ENCODE results near the gene PLAAT4.
A peak's percentile ranks its signal among the peaks of the same experiment; 100 is the strongest.
"Not testable (repeated sequence)": the region's sequence is repeated elsewhere in the genome, so short reads cannot be mapped to it uniquely, and the experiment has no call there.

PLAAT4 gene

DNA sequence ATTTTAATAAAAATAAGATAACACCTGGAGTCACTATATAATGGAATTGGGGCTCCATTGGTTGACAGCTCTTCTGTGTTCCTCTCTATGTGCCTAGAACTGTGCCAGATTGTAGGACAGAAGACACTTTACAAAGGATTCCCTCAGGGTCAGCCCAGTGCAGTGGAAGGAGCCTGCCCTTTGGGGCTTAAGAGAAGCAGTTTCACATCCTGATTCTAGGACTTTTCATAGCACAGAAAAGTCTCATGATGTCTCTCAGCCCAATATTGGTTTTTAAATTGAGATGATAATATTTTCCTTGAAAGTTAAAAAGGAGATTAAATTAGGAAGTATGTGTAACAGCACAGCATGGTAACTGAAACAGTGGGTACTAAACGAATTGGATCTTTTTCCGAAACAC lies 7.1 kb downstream of the PLAAT4 start:
- no peak for DNase-seq (ENCODE audit: low read depth in 3 of 3)

DNA sequence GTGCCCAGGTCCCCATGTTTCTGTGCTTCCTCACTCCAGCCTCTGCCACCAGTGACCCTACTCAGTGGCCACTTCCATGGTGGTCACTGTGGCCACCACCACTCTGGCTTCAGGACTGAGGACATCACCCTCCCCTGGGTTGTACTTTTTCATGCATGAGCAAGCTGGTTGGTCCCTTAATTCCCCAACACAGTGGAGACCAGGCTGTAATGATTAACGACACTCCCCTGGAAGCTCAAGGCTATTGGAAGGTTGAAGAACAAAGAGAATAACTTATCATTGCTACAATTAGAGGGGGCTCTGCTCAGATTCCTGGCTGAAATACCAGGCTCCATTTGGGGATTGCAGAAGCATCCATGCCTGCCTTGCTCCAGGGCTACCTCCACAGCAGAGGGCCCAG lies 10.5 kb downstream of the PLAAT4 start:
- DNase-seq (ENCODE audit: low read depth in 3 of 3): no peak

DNA sequence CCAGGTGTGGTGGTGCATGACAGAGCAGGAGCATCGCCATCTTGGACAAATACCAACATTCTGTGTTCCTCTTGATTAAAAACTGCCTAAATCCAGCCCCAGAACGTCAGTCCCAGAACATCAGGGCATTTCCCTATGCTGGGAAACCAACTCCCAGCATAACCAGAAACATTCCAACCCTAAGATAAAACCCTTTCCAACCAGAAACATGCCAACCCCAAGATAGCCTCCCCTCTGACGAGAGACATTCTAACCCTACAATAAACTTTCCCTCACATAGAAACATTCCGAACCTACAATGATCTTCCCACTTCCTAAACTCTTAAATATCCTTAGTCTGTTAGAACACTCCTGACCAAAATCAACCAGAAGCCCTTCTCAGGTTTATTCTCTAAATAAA lies 11.6 kb downstream of the PLAAT4 start:
- no peak for DNase-seq (ENCODE audit: low read depth in 3 of 3)

DNA sequence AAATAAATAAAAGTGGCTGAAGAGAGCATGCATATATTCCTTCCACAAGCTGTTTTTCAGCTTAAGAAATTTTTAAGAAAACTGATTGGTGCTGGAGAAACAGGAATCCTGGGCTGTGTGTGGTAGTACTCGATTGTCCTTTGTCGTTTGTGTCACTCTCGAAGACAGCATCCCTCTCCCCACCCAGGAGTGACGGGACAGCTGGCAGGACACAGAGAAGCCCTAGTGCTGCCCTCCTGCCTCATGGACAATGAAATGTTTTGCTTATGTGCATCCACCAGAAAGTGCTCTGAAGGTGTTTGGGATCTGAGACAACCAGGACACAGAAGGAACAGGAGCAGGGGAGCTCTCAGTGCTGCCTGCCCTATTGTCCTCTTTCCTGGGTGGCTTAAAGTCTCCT lies 12.8 kb downstream of the PLAAT4 start:
- DNase-seq (ENCODE audit: low read depth in 3 of 3): no peak

DNA sequence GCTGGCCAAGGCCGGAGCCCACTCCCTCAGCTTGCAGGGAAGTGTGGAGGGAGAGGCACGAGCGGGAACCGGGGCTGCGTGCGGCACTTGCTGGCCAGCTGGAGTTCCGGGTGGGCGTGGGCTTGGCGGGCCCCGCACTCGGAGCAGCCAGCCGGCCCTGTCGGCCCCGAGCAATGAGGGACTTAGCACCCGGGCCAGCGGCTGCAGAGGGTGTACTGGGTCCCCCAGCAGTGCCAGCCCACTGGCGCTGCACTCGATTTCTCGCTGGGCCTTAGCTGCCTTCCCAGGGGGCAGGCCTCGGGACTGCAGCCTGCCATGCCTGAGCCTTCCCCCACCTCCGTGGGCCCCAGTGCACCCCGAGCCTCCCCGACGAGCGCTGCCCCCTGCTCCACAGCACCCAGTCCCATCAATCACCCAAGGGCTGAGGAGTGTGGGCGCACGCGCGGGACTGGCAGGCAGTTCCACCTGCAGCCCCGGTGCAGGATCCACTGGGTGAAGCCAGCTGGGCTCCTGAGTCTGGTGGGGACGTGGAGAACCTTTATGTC lies 13.6 kb downstream of the PLAAT4 start:
- DNase-seq (ENCODE audit: low read depth in 3 of 3): not testable (repeated sequence)

DNA sequence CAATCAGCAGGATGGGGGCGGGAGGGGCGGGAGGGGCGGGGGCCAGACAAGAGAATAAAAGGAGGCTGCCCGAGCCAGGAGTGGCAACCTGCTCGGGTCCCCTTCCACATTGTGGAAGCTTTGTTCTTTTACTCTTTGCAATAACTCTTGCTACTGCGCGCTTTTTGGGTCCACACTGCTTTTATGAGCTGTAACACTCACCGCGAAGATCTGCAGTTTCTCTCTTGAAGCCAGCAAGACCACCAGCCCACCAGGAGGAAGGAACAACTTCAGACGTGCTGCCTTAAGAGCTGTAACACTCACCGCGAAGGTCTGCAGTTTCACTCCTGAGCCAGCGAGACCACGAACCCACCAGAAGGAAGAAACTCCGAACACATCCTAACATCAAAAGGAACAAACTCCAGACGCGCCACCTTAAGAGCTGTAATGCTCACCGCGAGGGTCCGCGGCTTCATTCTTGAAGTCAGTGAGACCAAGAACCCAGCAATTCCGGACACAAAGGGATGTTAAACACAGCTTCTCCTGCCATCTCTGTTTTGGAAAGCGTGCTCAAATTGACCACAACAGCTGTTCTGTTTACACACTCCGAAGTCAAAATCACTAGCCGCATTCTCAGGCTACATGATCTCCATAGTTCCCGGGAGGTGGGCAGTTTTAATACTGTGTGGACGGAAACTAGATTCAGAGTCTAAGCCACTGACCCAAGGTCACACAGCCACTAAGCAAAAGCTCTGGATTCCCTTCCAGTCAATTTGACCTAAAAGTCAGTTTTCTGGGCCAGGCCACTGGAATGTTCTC lies 14.7 kb downstream of the PLAAT4 start:
- DNase-seq (ENCODE audit: low read depth in 3 of 3): no peak

DNA sequence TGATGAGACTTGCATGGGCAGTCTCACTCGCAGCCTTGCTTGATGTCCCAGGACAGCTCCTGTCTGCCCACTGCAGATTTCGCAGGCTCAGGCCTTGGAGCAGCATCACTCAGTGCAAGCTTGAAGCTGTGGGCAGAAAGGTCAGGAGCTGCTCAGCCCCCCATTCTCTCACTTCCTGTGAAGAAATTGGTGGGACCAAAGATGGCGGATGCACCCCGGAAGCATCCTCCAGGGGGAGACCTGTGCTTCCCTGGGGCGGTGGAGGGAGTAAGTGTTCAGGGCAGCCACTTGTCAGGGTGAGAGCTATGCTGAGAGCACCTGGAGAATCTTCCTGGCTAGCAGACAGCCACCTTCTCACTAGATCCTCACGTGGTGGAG lies 15.3 kb downstream of the PLAAT4 start:
- no peak for DNase-seq (ENCODE audit: low read depth in 3 of 3)

DNA sequence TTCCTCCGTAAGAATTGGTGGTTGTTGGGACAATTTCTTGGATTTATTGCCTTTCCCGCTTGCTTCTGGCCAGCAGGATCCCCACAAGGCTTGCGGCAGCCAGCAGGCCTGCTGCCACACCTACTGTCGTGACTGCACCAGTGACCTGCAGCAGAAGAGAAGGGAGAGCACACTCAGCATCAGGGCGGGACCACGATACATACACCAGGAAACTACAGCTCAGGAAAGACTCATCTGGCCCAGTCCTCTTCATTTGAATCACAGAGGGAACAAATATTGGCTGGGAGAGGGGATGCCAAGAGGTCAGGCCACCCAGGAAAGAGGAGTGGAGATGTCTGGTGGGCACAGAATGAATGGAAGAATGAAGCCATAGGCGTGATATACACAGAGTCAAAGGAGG lies 16.3 kb downstream of the PLAAT4 start:
- no peak for DNase-seq (ENCODE audit: low read depth in 3 of 3)

DNA sequence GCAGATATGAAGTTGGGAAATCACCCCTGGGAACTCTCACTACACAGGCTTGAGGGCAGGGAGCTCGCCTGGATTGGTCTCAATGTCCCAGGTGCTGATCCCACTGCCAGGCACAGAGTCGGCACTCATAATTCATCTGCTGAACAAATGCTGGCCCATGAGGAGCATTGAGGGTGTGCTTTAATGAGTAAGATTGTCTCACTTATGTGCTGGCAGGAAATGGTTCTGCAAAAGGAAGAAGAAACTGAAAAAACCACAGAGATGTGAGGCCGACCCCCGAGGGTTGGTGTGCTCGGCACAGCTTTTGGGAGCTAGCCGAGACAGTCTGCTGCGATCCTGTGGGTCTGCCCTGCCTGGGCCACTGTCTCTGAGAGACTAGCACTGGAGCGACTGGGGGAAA lies 17.2 kb downstream of the PLAAT4 start:
- no peak for DNase-seq (ENCODE audit: low read depth in 3 of 3)

DNA sequence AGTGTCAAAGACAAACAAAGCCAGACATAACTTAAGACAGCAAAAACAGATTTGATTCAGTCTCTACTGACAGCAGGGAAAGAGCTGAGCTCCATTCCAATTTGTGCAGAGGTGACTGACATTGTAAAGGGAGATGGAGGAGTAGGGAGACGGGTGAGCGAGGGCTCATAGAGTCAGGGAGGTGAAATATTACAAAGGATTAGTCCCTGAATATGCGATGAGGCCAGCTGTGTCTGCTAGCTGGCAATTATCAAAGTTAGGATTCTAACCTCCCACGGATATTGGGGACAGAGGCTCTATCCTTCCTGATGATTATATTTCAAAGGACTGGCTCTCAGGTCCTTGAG lies 18.2 kb downstream of the PLAAT4 start:
- DNase-seq (ENCODE audit: low read depth in 3 of 3): no peak

DNA sequence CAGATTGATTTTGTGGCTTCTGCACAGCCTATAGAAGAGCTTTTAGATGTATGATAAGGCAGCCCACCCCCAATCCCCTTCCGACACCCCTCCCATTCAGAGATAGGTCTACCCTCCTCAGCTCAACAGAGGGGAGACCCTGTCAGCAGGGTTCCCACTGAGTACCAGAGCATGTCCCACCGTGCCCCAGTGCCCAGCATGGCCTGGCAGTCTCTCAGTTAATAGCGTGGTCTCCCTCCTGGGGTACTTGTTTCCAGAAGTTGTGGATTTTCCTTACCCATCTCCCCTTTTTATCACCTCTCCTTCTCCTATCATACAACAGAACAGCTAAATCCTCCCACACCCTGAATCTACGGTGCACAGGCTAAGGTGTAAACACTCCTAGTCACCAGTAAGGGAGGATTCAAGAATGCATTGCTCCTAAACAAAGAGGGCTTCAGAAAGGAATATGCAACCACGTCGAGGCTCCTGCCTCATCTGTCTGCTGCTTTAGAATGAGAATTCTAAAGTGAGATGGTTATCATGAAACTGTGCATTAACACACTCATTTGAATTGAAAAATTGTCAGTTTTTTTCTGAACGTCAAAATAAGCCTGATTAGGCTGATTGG lies 19.9 kb downstream of the PLAAT4 start:
- DNase-seq (ENCODE audit: low read depth in 3 of 3): no peak

DNA sequence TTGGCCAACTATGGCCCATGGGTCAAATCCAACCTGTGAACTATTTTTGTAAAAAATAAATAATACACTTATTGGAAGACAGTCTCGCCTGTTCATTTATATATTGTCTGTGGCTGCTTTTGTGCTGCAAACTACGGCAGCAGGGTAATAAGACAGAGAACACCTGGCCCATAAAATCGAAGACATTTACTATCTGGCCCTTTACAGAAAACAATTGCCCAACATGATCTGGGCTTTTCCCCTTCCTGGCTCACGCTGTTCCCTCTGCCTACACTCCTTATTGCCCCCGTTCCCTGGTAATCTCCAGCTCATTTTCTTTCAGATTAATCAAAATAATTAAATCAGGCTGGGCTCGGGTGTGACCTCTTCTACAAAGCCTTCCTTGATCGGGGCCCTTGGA lies 21.0 kb downstream of the PLAAT4 start:
- no peak for DNase-seq (ENCODE audit: low read depth in 3 of 3)

DNA sequence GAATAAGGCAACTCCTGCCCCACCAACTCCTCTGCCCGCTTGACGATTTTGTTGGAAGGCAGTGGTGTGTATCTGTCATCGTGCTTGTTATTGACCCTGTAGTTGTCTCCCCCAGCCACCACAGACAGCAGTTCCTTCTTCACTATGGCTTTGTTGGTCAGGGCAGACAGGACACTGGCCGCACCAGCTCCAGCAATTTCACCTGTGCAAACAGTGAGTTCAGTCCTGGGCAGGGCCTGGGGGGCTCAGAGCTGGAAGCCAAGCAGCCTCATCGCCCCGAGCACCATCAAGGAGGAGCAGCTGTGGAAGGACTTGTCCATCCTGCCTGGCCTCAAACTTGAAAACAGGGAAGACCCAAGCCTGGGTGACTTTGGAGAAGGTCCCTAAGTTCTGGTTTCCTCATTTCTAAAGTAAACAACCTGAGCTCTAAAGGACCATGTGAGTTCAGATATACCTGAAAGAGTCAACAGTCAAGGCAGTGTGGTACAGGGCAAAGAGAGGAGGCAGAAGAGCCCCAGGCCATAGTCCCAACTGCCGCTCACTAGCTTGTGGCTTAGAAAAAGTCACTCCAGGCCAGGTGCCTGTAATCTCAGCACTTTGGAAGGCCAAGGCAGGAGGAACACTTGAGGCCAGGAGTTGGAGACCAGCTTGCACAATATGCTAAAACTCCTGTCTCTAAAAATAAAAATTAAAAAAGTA lies 22.0 kb downstream of the PLAAT4 start:
- DNase-seq (ENCODE audit: low read depth in 3 of 3): no peak

DNA sequence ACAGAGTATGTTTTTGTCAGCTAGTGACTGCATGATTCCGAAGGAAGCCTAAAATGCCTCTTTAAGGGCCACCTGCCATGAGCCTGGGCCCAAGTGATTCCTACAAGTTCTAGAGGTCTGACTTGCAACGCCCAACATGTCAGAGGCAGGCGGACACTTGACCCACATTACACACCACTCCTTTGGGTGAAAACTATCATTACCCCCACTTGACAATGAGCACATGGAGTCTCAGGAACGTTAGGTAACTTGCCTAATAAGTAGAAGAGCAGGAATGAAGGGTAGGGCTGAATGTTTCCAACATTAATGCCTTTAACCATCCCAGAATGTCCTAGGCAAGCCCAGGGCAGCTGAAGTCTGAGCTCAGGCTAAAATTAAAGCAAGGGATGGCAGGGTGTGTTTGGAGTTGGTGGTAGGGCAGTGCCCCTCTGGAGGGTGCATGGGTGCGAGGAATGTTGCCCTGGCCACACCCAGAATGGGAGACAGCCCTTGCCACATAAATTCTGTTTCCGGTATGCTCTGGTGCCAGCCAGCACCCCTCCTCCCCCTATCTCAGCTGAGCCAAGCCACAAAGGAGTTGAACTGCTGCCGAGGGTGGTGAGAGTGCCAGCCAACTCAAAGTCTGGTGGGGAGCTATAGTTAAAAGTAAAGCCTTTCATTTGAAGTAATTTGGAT lies 24.0 kb downstream of the PLAAT4 start:
- no peak for DNase-seq (ENCODE audit: low read depth in 3 of 3)

DNA sequence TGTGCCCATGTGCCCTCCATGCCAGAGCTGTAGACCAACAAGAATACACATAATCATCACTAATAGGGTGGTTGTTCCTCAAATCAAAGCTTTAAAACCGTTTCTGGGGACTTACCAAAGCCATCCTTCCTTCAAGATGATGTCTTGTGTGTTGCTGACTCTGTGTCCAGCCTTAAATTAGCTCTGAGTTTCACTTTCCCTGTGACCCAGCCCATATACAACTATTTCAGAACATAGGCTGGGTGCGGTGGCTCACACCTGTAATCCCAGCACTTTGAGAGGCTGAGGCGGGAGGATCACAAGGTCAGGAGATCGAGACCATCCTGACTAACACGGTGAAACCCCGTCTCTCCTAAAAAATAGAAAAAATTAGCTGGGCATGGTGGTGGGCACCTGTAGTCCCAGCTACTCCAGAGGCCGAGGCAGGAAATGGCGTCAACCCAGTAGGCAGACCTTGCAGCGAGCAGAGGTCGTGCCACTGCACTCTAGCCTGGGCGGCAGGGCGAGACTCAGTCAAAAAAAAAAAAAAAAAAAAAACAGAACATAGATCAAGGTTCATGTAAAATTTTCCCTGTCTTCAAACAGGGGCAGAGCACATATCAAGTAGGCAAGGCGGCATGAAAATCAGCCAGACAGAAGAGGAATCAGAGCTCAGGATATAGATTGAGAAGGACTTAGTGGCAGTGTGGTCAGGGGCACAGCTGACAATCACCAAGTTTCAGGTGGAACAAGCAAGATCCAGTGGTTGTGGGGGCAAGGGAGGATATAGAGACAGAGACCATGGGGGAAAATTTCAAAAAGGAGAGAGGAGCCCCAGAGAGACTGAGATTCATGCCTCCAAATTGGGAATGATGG lies 26.8 kb downstream of the PLAAT4 start, which contains the start of gene PLAAT2:
PLAAT2 (minus strand) TSS at position 179 of the 855 bp plus-strand sequence; CDS start at position 124, 55 bp downstream.
- no peak for DNase-seq (ENCODE audit: low read depth in 3 of 3)

DNA sequence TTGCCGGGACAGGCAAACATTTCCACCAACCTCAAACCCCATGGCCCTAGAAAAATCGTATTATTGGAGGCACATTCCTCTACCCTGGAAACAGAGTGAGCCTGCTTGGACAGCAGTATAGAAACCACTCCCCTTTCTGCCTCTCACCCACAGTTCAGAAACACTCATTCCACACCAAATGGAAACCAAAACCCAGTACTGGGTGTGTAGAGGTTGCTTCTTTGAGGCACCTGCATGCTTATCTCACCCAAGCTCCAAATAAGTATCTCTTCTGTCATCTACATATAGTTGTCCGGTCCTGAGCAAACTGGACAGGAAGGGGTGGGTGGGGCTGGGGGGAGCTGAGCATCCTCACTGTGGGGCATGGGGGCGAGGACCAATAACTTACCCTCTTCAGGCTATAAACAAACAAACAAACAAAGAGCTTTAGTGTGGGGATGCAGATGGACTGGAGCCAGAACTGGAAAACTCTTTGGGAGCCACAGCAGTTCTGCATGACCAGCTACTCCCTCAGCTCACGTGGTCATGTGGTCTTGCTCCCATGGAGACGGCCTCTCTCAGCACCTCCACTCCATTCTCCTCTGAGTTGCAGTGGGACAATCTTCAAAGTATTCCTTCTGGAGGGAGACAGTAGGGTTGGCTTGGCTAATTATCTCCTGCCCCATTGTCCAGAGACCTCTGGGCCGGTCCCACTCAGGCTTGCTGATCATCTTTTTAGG lies 27.6 kb downstream of the PLAAT4 start:
- no peak for DNase-seq (ENCODE audit: low read depth in 3 of 3)

DNA sequence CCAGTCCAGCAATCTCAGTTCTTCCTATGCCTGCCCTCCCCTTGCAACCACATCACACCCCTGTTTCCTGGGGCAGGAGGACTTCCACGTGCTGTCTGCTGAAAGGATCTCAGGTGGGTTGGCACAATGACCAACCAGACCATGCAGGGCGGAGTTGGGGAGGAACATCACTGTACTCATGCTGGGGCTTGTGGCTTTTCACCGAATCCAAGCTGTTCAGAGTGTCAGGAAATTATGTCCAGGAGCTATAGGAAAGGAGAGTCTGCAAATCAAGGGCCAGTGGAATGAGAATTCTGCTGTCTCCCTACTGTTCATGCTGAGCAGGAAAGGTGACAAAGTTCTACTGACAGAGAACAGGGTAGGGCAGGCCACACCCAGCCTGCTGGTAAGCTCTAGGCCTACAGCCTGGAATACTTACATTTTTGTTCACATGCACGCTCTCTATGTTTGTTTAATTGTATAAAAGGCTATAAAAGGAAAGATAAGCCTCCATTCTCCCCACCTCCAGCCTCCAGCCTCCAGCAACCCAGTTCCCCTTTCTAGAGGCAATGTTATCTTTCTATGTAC lies 28.3 kb downstream of the PLAAT4 start:
- no peak for DNase-seq (ENCODE audit: low read depth in 3 of 3)

DNA sequence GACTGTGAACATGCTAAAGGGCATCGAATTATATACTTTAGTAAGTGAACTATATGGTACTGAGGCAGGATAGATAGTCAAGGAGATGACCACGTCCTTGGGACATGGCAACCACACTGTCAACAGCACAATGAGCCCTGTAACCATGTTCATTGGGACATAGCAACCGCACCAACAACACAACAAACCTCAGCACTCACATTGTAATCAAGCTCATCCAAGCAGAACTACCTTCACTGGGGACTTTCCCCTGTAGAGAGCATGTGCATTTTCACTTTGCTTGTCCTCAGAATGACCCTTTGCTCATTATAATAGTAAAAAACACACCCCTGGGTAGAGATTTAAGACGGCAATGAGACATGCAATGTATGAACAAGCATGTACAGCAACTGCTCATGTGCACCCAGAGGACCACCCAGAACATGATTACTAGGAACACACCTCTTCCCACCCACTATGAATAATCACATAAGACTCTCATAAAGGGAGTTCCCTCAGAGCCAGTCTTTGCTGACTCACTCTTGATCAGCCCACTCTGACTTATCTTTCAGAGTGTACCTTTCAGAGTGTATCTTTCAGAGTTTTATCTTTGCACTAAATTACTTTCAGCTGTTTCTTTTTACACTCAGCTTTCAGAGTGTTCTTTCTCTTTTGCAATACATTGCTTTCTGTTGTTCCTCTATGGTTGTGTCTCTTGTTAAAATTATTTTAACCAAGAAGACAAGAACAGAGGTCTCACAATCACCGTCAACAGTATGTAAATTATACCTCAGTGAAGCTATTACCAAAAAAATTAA lies 30.6 kb downstream of the PLAAT4 start:
- peak in 1 of 3 donors; percentile 38 for DNase-seq (ENCODE audit: low read depth in 3 of 3)

DNA sequence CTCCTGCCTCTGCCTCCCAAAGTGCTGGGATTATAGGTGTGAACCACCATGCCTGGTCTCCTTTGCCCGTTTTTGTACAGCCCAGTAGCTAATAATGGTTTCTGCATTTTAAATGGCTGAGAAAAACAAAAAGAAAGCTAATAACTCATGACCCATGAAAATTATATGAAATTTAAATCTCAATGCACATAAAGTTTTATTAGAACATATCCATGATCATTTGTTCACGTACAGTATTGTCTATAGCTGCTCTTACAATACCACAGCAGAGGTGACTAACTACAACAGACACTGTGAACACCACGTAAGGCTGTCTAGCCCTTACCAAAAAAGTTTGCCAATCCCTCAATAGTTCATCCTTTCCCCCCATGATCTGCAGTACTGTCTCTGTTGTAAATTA lies 33.0 kb downstream of the PLAAT4 start:
- no peak for DNase-seq (ENCODE audit: low read depth in 3 of 3)

Data from stimulated activated CD4-positive, alpha-beta T cell treated with anti-CD3 and anti-CD28 coated beads, TNF-alpha, amount 100 ng/mL, for 48 hours (primary cell).